Thoracic aorta (tissue), 2 donors: ENCODE data around the gene KXD1. TPM values are rescaled to one million over a fixed set of nuclear protein-coding genes. Genes with fewer than 3 reads are reported as not detected.

Source experiments
- ATAC-seq: fragments of 150-250 bp; one replicate; pipeline ENCODE4 v1.8.0; 2017; ENCODE audit warnings: low read depth; ENCODE audit not compliant: insufficient number of reproducible peaks, low FRiP score
- DNase-seq: peaks from one replicate; pipeline ENCODE4 v3.0.0-alpha.2; 2020; ENCODE audit warnings: low spot score
- H3K27ac ChIP-seq, 2 donors: fragments of 200-600 bp; sonication (generic); 1 replicate in 1 of 2; 2 replicates in 1 of 2; pipeline ENCODE4 v1.5.1; 2016; ENCODE audit warnings: mild to moderate bottlenecking in 2 of 2, moderate library complexity in 2 of 2
- H3K27me3 ChIP-seq: fragments of 200-600 bp; sonication (generic); replicated peaks from 2 replicates; pipeline ENCODE4 v1.6.0; 2016; ENCODE audit warnings: mild to moderate bottlenecking; ENCODE audit not compliant: insufficient read depth
- H3K36me3 ChIP-seq: fragments of 200-600 bp; sonication (generic); one replicate; pipeline ENCODE4 v1.5.1; 2016
- H3K4me1 ChIP-seq, 2 donors: fragments of 200-600 bp; sonication (generic); 1 replicate in 1 of 2; 2 replicates in 1 of 2; pipeline versions ENCODE4 v1.5.1 to v1.6.0; 2016; ENCODE audit warnings: low read depth in 2 of 2, mild to moderate bottlenecking in 1 of 2; ENCODE audit not compliant: control insufficient read depth in 1 of 2
- H3K4me3 ChIP-seq: fragments of 200-600 bp; sonication (generic); 2 replicates; pipeline ENCODE4 v1.5.1; 2016; ENCODE audit warnings: mild to moderate bottlenecking
- H3K9me3 ChIP-seq: fragments of 200-600 bp; sonication (generic); 2 replicates; pipeline ENCODE4 v1.5.1; 2016
- CTCF ChIP-seq: fragments of 200-600 bp; sonication (generic); IDR thresholded peaks from one replicate; pipeline ENCODE4 v1.5.1; 2019; ENCODE audit warnings: antibody characterized with exemption
- total RNA-seq, 2 donors: library from RNA; depleted of rRNA; stranded (reverse); fragments of >200 nt; gene quantifications; one replicate each; pipeline versions ENCODE4 v1.1.0 to v1.2.3, GENCODE V29; 2016

KXD1 gene
- total RNA-seq, 2 donors from 2014 or later, result 99.6 to 174 TPM

- ATAC-seq (no peak), DNase-seq (no peak)
- Histone ChIP-seq H3K36me3 (no peaks in the 10 kb centered on the region), H3K4me3 (peak within 1 kb of the TSS; percentile 64), H3K9me3 (no peaks in the 10 kb centered on the region), H3K27me3 (peaks cover 46% of the 10 kb centered on the region), H3K4me1 (peaks cover 4 to 37% of the 10 kb centered on the region in 2 donors), H3K27ac (no peak within 1 kb of the TSS)
- TF ChIP-seq CTCF, result no peak
Observed at GRCh38 chr19:18606281-18607225, 48.9 kb downstream of the KXD1 start, which contains the start of gene CRLF1. Gene CRLF1 (minus strand): TSS chr19:18606799. CDS start chr19:18606656, 143 bp downstream.

GRCh38 chr19:18607226-18608101, 49.8 kb downstream of the KXD1 start:
- H3K9me3 ChIP-seq, result no peaks in the 10 kb centered on the region
- peak overlapping the region; percentile 64 for H3K4me3 ChIP-seq
- no peak for TF ChIP-seq CTCF
- H3K27me3 ChIP-seq, result peaks cover 55% of the 10 kb centered on the region
- no peak for DNase-seq
- H3K4me1 ChIP-seq, result peaks cover 11 to 46% of the 10 kb centered on the region in 2 donors
- H3K36me3 ChIP-seq, result no peaks in the 10 kb centered on the region
- ATAC-seq, result no peak
- H3K27ac ChIP-seq, result no peak overlapping the region

GRCh38 chr19:18608102-18608804, 50.6 kb downstream of the KXD1 start:
- no peaks in the 10 kb centered on the region for H3K9me3 ChIP-seq
- ATAC-seq, result no peak
- peaks cover 17 to 52% of the 10 kb centered on the region in 2 donors for H3K4me1 ChIP-seq
- no peak for TF ChIP-seq CTCF
- DNase-seq, result no peak
- H3K4me3 ChIP-seq, result no peak overlapping the region
- no peak overlapping the region for H3K27ac ChIP-seq
- no peaks in the 10 kb centered on the region for H3K36me3 ChIP-seq
- H3K27me3 ChIP-seq, result peaks cover 57% of the 10 kb centered on the region

GRCh38 chr19:18608805-18609716, 51.4 kb downstream of the KXD1 start:
- Histone ChIP-seq H3K36me3 (no peaks in the 10 kb centered on the region), H3K27ac (no peak overlapping the region), H3K27me3 (peaks cover 60% of the 10 kb centered on the region), H3K9me3 (no peaks in the 10 kb centered on the region), H3K4me3 (no peak overlapping the region), H3K4me1 (peaks cover 17 to 46% of the 10 kb centered on the region in 2 donors)
- no peak for DNase-seq
- no peak for TF ChIP-seq CTCF
- no peak for ATAC-seq
